CD4-positive, alpha-beta memory T cell (primary cell): Measurements from ENCODE around the gene TJP1. TPM values are rescaled to one million over a fixed set of nuclear protein-coding genes. Genes with fewer than 3 reads are reported as not detected.
"Not testable (repeated sequence)": the region's sequence is repeated elsewhere in the genome, so short reads cannot be mapped to it uniquely, and the experiment has no call there.

Source experiments
- CTCF ChIA-PET: fragments of 350-600 bp; sonication (Branson Sonifier 250); formaldehyde crosslinking; loops from one replicate; lab custom pipeline; 2021; ENCODE audit warnings: inconsistent platforms; ENCODE audit not compliant: partially characterized antibody; lab: Charles Lee
- POLR2A ChIA-PET: fragments of 350-600 bp; sonication (Branson Sonifier 250); formaldehyde crosslinking; loops from one replicate; lab custom pipeline; 2021; ENCODE audit not compliant: partially characterized antibody; lab: Charles Lee
- DNase-seq, 5 donors: peaks; one replicate each; pipeline versions ENCODE4 v3.0.0 to v3.0.0-alpha.2; 2020 to 2022; ENCODE audit warnings: mixed read lengths in 1 of 5
- H3K27ac ChIP-seq: one replicate; pipeline ENCODE4 v1.7.0; 2013; ENCODE audit warnings: low read depth, low read length
- H3K27me3 ChIP-seq: 2 replicates; pipeline ENCODE4 v1.7.0; 2013; ENCODE audit warnings: mild to moderate bottlenecking, low read length, moderate library complexity; ENCODE audit not compliant: insufficient read depth
- H3K36me3 ChIP-seq: 2 replicates; pipeline ENCODE4 v1.7.0; 2013; ENCODE audit warnings: mild to moderate bottlenecking, low read length, moderate library complexity; ENCODE audit not compliant: insufficient read depth
- H3K4me1 ChIP-seq: 2 replicates; pipeline ENCODE4 v1.7.0; 2013; ENCODE audit warnings: mild to moderate bottlenecking, low read length, moderate library complexity; ENCODE audit not compliant: insufficient read depth
- H3K4me3 ChIP-seq, 2 donors: one replicate each; pipeline ENCODE4 v1.7.0; 2013; ENCODE audit warnings: low read length in 2 of 2, mild to moderate bottlenecking in 1 of 2
- H3K9me3 ChIP-seq, 2 donors: one replicate each; pipeline ENCODE4 v1.7.0; 2013; ENCODE audit warnings: low read length in 2 of 2, control low read depth in 1 of 2; ENCODE audit not compliant: control insufficient read depth in 1 of 2
- H3K27ac Mint-ChIP-seq, 7 donors: one replicate each; pipeline ENCODE4 v1.8.0; 2020 to 2021; ENCODE audit warnings: mixed read lengths in 7 of 7, mild to moderate bottlenecking in 6 of 7, inconsistent platforms in 3 of 7, moderate library complexity in 3 of 7
- H3K27me3 Mint-ChIP-seq, 2 donors: one replicate each; pipeline ENCODE4 v1.8.0; 2020 to 2021; ENCODE audit warnings: mixed read lengths in 2 of 2
- H3K36me3 Mint-ChIP-seq, 2 donors: one replicate each; pipeline ENCODE4 v1.8.0; 2020 to 2021; ENCODE audit warnings: mixed read lengths in 2 of 2, inconsistent platforms in 1 of 2, mild to moderate bottlenecking in 1 of 2
- H3K4me1 Mint-ChIP-seq, 4 donors: one replicate each; pipeline ENCODE4 v1.8.0; 2020 to 2021; ENCODE audit warnings: mixed read lengths in 4 of 4, mild to moderate bottlenecking in 1 of 4
- H3K4me3 Mint-ChIP-seq, 8 donors: one replicate each; pipeline ENCODE4 v1.8.0; 2020 to 2021; ENCODE audit warnings: mixed read lengths in 8 of 8, mild to moderate bottlenecking in 7 of 8, moderate library complexity in 6 of 8, inconsistent platforms in 3 of 8
- H3K9me3 Mint-ChIP-seq, 8 donors: one replicate each; pipeline ENCODE4 v1.8.0; 2020 to 2021; ENCODE audit warnings: mixed read lengths in 8 of 8, mild to moderate bottlenecking in 5 of 8, inconsistent platforms in 3 of 8, moderate library complexity in 1 of 8
- intact Hi-C: fragments of 100-400 bp; cut with micrococcal nuclease; formaldehyde crosslinking; loops from one replicate; pipeline ENCODE4 v1.15.1; 2023
- polyA plus RNA-seq, 2 donors: library from polyadenylated mRNA; unstranded; fragments of 300-500 nt; fragmentation: Illumina TruSeq; gene quantifications; one replicate each; pipeline ENCODE4 v1.2.3, GENCODE V29; 2021
- total RNA-seq, 2 experiments: library from RNA; stranded (reverse); gene quantifications; one replicate each; pipeline ENCODE4 v1.2.3, GENCODE V29; 2021

Gene TJP1
- total and polyA plus RNA-seq, 4 experiments from 2014 or later: not detected

GRCh38 chr15:29674661-29675533 lies 147.4 kb downstream of the TJP1 start:
- no peak overlapping the region for H3K27ac ChIP-seq

DNA sequence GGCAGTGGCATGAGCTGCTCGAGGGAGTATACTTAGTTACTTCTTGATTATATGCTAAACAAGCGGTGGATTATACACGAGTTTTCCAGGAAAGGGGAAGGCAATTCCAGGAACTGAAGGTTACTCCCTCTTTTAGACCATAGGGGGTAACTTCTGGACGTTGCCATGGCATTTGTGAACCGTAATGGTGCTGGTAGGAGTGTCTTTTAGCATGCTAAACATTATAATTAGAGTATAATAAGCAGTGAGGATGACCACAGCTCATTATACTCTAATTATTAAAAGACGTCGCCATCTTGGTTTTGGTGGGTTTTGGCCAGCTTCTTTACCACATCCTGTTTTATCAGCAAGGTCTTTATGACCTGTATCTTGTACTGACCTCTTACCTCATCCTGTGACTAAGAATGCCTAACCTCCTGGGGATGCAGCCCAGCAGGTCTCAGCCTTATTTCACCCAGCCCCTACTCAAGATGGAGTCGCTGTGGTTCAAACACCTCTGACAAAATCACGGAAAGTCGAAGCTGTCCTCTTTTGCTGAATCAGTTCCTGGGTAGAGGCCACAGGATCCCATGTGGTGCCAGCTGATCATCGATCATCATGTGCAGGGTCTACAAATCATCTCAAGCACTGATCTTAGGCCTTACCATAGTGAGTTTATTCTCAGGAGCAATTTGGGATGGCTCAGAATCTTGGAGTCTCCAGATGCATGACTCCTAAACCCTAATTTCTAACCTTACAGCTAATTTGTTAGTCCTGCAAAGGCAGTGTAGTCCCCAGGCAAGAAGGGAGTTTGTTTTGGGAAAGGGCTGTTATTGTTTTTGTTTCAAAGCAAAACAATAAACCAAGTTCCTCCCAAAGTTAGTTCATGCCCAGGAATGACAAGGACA lies 149.1 kb downstream of the TJP1 start:
- peaks cover 0 to 5% (median 0%) of the 10 kb centered on the region in 8 donors for H3K9me3 Mint-ChIP-seq
- H3K4me3 Mint-ChIP-seq: no peak overlapping the region

More at GRCh38 chr15:29674661-29675533, 147.4 kb downstream of the TJP1 start:
- no peaks in the 10 kb centered on the region for H3K27me3 ChIP-seq
- Mint-ChIP-seq H3K36me3 (no peaks in the 10 kb centered on the region), H3K9me3 (peaks cover 0 to 5% (median 1%) of the 10 kb centered on the region in 8 donors), H3K4me3 (no peak overlapping the region), H3K27ac (no peak overlapping the region), H3K4me1 (peaks cover 0 to 4% (median under 1%) of the 10 kb centered on the region in 4 donors), H3K27me3 (peaks cover 17 to 31% of the 10 kb centered on the region in 2 donors)
- H3K4me3 ChIP-seq: no peak overlapping the region
- no peaks in the 10 kb centered on the region for H3K9me3 ChIP-seq
- POLR2A ChIA-PET: no interaction called here
- intact Hi-C loops: no loop called here
- CTCF ChIA-PET: no interaction called here
- no peak for DNase-seq
- H3K4me1 ChIP-seq: no peaks in the 10 kb centered on the region
- no peaks in the 10 kb centered on the region for H3K36me3 ChIP-seq

GRCh38 chr15:29672446-29672845 lies 149.8 kb downstream of the TJP1 start:
- Histone ChIP-seq H3K4me3 (no peak overlapping the region), H3K36me3 (no peaks in the 10 kb centered on the region), H3K9me3 (no peaks in the 10 kb centered on the region), H3K27ac (no peak overlapping the region), H3K4me1 (no peaks in the 10 kb centered on the region), H3K27me3 (no peaks in the 10 kb centered on the region)
- intact Hi-C loops: no loop called here
- no peaks in the 10 kb centered on the region for H3K36me3 Mint-ChIP-seq
- no peak for DNase-seq
- ChIA-PET CTCF (no interaction called here), POLR2A (no interaction called here)
- no peak overlapping the region for H3K27ac Mint-ChIP-seq
- no peak overlapping the region for H3K4me3 Mint-ChIP-seq
- H3K27me3 Mint-ChIP-seq: peaks cover 14 to 23% of the 10 kb centered on the region in 2 donors
- peaks cover 0 to 5% (median 0%) of the 10 kb centered on the region in 8 donors for H3K9me3 Mint-ChIP-seq
- peaks cover 0 to 2% (median under 1%) of the 10 kb centered on the region in 4 donors for H3K4me1 Mint-ChIP-seq

More for the DNA sequence above, 149.1 kb downstream of the TJP1 start:
- Histone ChIP-seq H3K4me3 (no peak overlapping the region), H3K27me3 (no peaks in the 10 kb centered on the region), H3K9me3 (no peaks in the 10 kb centered on the region), H3K36me3 (no peaks in the 10 kb centered on the region), H3K4me1 (no peaks in the 10 kb centered on the region), H3K27ac (no peak overlapping the region)
- ChIA-PET POLR2A (no interaction called here), CTCF (no interaction called here)
- DNase-seq: no peak
- H3K4me1 Mint-ChIP-seq: peaks cover 0 to 4% (median under 1%) of the 10 kb centered on the region in 4 donors
- peaks cover 17 to 27% of the 10 kb centered on the region in 2 donors for H3K27me3 Mint-ChIP-seq
- H3K36me3 Mint-ChIP-seq: no peaks in the 10 kb centered on the region
- H3K27ac Mint-ChIP-seq: no peak overlapping the region
- intact Hi-C loops: no loop called here

- H3K9me3 Mint-ChIP-seq, POLR2A ChIA-PET, H3K4me1 Mint-ChIP-seq: not testable (repeated sequence)
Observed at GRCh38 chr15:29672046-29672445, 150.2 kb downstream of the TJP1 start.

GRCh38 chr15:29670998-29671981 lies 151.0 kb downstream of the TJP1 start:
- no peaks in the 10 kb centered on the region for H3K4me1 ChIP-seq
- peaks cover 0 to 1% (median 0%) of the 10 kb centered on the region in 4 donors for H3K4me1 Mint-ChIP-seq
- H3K27me3 Mint-ChIP-seq: peaks cover 10 to 14% of the 10 kb centered on the region in 2 donors
- intact Hi-C loops: no loop called here
- no peaks in the 10 kb centered on the region for H3K36me3 Mint-ChIP-seq
- H3K4me3 Mint-ChIP-seq: no peak overlapping the region
- no peak for DNase-seq
- ChIA-PET POLR2A (no interaction called here), CTCF (no interaction called here)
- no peaks in the 10 kb centered on the region for H3K9me3 ChIP-seq
- H3K9me3 Mint-ChIP-seq: peaks cover 0 to 5% (median 0%) of the 10 kb centered on the region in 8 donors
- no peaks in the 10 kb centered on the region for H3K27me3 ChIP-seq
- no peak overlapping the region for H3K27ac ChIP-seq
- no peak overlapping the region for H3K4me3 ChIP-seq
- H3K36me3 ChIP-seq: no peaks in the 10 kb centered on the region
- H3K27ac Mint-ChIP-seq: no peak overlapping the region

More at GRCh38 chr15:29672046-29672445, 150.2 kb downstream of the TJP1 start:
- H3K4me1 ChIP-seq, H3K4me3 Mint-ChIP-seq, DNase-seq, H3K27ac ChIP-seq, H3K36me3 Mint-ChIP-seq, H3K36me3 ChIP-seq, H3K4me3 ChIP-seq, H3K9me3 ChIP-seq, H3K27ac Mint-ChIP-seq, H3K27me3 ChIP-seq, intact Hi-C loops, CTCF ChIA-PET: not testable (repeated sequence)
- H3K27me3 Mint-ChIP-seq: peaks cover 12 to 19% of the 10 kb centered on the region in 2 donors

- H3K4me1 ChIP-seq: no peaks in the 10 kb centered on the region
- Mint-ChIP-seq H3K27ac (peak overlapping the region in 1 of 7 donors; percentile 9), H3K9me3 (peaks cover 0 to 7% (median 0%) of the 10 kb centered on the region in 8 donors), H3K36me3 (no peaks in the 10 kb centered on the region), H3K4me1 (peaks cover 0 to 1% (median 0%) of the 10 kb centered on the region in 4 donors), H3K27me3 (peaks cover 10 to 12% of the 10 kb centered on the region in 2 donors), H3K4me3 (no peak overlapping the region)
- no peaks in the 10 kb centered on the region for H3K36me3 ChIP-seq
- no peak overlapping the region for H3K27ac ChIP-seq
- ChIA-PET POLR2A (no interaction called here), CTCF (no interaction called here)
- H3K27me3 ChIP-seq: no peaks in the 10 kb centered on the region
- H3K9me3 ChIP-seq: no peaks in the 10 kb centered on the region
- H3K4me3 ChIP-seq: no peak overlapping the region
- intact Hi-C loops: no loop called here
- no peak for DNase-seq
Observed at GRCh38 chr15:29670266-29670665, 152.0 kb downstream of the TJP1 start.
